ENCODE results near the gene DLX4.

Gene DLX4

GRCh38 chr17:49968405-49969133, 421 bp upstream of the DLX4 start:
- Histone ChIP-seq H3K27me3 (ENCODE audit: control insufficient read depth in 1 of 2, insufficient read depth in 2 of 2, low read length in 2 of 2) (peaks cover 93 to 98% of the 10 kb centered on the region in 2 donors), H3K36me3 (ENCODE audit: control insufficient read depth in 2 of 2, insufficient read depth in 2 of 2, low read length in 2 of 2) (no peaks in the 10 kb centered on the region), H3K27ac (ENCODE audit: low read length) (no peak overlapping the region), H3K4me3 (ENCODE audit: low read length in 2 of 2) (peak overlapping the region in 1 of 2 donors; percentile 62), H3K9me3 (ENCODE audit: control insufficient read depth in 2 of 2, low read length in 2 of 2) (peaks cover 0 to 2% of the 10 kb centered on the region in 2 donors), H3K9ac (ENCODE audit: low read length in 2 of 2) (no peak overlapping the region), H3K4me1 (ENCODE audit: control insufficient read depth, insufficient read depth, low read length) (peaks cover 52% of the 10 kb centered on the region)

GRCh38 chr17:49969795-49970389, 902 bp downstream of the DLX4 start:
- Histone ChIP-seq H3K27ac (ENCODE audit: low read length) (no peak overlapping the region), H3K4me3 (ENCODE audit: low read length in 2 of 2) (peak overlapping the region; percentile 36 to 62), H3K9me3 (ENCODE audit: control insufficient read depth in 2 of 2, low read length in 2 of 2) (no peaks in the 10 kb centered on the region), H3K27me3 (ENCODE audit: control insufficient read depth in 1 of 2, insufficient read depth in 2 of 2, low read length in 2 of 2) (peaks cover 91 to 94% of the 10 kb centered on the region in 2 donors), H3K9ac (ENCODE audit: low read length in 2 of 2) (no peak overlapping the region), H3K4me1 (ENCODE audit: control insufficient read depth, insufficient read depth, low read length) (peaks cover 47% of the 10 kb centered on the region), H3K36me3 (ENCODE audit: control insufficient read depth in 2 of 2, insufficient read depth in 2 of 2, low read length in 2 of 2) (no peaks in the 10 kb centered on the region)

DNA sequence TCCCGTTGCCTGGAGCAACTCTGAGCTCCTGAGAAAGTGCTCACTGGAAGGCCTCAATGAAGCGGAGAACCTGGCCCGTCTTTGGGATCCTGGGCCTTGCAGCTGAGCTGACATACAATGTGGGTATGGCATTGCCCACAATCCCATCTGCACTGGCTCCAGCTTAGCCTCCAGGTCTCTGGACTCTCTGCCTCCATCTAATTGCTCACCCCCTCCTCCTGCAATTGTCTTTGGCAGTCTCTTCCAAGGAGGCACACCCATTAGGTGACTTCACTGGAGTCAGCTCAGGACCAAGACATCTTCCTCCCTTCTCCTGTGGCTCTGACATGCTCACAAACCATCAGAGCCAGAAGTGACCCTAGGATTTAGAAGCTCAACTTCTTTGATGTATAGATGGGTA, 1.5 kb downstream of the DLX4 start:
- H3K9ac ChIP-seq (ENCODE audit: low read length in 2 of 2): no peak overlapping the region
- H3K36me3 ChIP-seq (ENCODE audit: control insufficient read depth in 2 of 2, insufficient read depth in 2 of 2, low read length in 2 of 2): no peaks in the 10 kb centered on the region
- peaks cover 41% of the 10 kb centered on the region for H3K4me1 ChIP-seq (ENCODE audit: control insufficient read depth, insufficient read depth, low read length)
- H3K4me3 ChIP-seq (ENCODE audit: low read length in 2 of 2): no peak overlapping the region
- peaks cover 88 to 90% of the 10 kb centered on the region in 2 donors for H3K27me3 ChIP-seq (ENCODE audit: control insufficient read depth in 1 of 2, insufficient read depth in 2 of 2, low read length in 2 of 2)
- H3K27ac ChIP-seq (ENCODE audit: low read length): no peak overlapping the region
- no peaks in the 10 kb centered on the region for H3K9me3 ChIP-seq (ENCODE audit: control insufficient read depth in 2 of 2, low read length in 2 of 2)

- no peak overlapping the region for H3K27ac ChIP-seq (ENCODE audit: low read length)
- no peaks in the 10 kb centered on the region for H3K9me3 ChIP-seq (ENCODE audit: control insufficient read depth in 2 of 2, low read length in 2 of 2)
- no peak overlapping the region for H3K4me3 ChIP-seq (ENCODE audit: low read length in 2 of 2)
- H3K27me3 ChIP-seq (ENCODE audit: control insufficient read depth in 1 of 2, insufficient read depth in 2 of 2, low read length in 2 of 2): peaks cover 82% of the 10 kb centered on the region in 2 donors
- peaks cover 41% of the 10 kb centered on the region for H3K4me1 ChIP-seq (ENCODE audit: control insufficient read depth, insufficient read depth, low read length)
- no peak overlapping the region for H3K9ac ChIP-seq (ENCODE audit: low read length in 2 of 2)
- H3K36me3 ChIP-seq (ENCODE audit: control insufficient read depth in 2 of 2, insufficient read depth in 2 of 2, low read length in 2 of 2): no peaks in the 10 kb centered on the region
Measured at GRCh38 chr17:49971199-49971847, 2.3 kb downstream of the DLX4 start.

DNA sequence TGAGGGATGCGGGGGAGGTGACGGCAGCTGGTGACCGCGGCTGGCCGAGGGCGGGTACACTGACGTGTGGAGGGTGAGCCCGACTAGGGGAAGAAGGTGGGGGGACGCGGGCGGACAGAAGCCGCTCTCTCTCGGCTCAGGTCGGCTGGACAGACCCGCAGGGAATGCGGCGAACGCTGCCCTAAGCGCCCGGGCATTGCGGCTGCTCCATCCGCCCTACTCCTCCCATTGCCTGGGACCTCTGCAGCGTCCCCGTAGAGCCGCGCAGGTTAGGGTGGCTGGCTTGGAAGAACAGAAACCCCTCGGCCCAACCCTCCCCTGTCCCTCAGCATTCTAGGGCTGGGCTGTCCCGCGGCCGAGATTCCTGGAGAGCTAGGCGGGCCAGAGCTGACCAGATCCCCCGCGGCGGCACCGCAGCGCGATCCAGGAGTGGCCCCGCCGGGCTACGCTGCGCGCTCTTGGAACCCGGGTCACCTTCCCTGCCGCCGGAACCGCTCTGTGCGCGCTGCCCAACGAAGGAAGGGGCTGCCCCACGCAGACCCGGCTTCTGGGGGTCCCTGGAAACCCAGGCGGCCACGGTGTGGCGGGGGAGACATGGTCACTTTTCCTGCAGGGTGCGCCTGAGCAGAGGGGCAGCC, 3.0 kb downstream of the DLX4 start:
- Histone ChIP-seq H3K27me3 (ENCODE audit: control insufficient read depth in 1 of 2, insufficient read depth in 2 of 2, low read length in 2 of 2) (peaks cover 80 to 82% of the 10 kb centered on the region in 2 donors), H3K4me3 (ENCODE audit: low read length in 2 of 2) (peak overlapping the region in 1 of 2 donors; percentile 29), H3K9ac (ENCODE audit: low read length in 2 of 2) (no peak overlapping the region), H3K27ac (ENCODE audit: low read length) (no peak overlapping the region), H3K36me3 (ENCODE audit: control insufficient read depth in 2 of 2, insufficient read depth in 2 of 2, low read length in 2 of 2) (no peaks in the 10 kb centered on the region), H3K9me3 (ENCODE audit: control insufficient read depth in 2 of 2, low read length in 2 of 2) (no peaks in the 10 kb centered on the region), H3K4me1 (ENCODE audit: control insufficient read depth, insufficient read depth, low read length) (peaks cover 41% of the 10 kb centered on the region)

DNA sequence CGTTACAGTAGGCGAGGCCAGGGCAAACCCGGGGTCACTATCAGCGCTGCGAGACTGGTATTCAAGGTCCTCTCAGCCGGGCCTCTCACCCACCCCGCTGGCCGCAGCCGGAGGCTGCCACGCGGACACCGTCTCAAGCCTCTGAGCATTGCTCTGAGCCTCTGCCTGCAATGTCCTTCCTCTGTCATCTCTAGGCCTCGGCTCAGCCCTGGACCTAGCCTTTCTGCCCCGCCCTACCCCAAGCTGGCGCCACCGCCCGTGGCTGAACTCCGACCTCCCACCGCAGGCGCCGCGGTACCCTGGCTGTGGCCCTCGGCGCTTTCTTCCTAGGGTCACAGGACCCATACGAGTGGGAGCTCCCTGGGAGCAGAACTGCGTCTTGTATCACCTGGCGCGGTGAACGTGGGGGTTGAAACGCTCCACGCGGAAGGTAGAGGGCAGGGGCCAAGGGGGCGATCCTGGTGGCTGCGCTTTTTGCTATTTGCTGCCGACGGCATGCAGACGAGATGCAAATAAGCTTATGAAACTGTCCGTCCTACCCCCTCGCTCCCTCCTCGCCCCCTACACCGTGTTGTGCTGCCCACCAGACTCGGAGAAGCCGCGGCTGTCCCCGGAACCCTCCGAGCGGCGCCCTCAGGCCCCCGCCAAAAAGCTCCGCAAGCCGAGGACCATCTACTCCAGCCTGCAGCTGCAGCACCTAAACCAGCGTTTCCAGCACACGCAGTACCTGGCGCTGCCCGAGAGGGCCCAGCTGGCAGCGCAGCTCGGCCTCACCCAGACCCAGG, 3.7 kb downstream of the DLX4 start:
- Histone ChIP-seq H3K4me3 (ENCODE audit: low read length in 2 of 2) (peak overlapping the region in 1 of 2 donors; percentile 29), H3K9me3 (ENCODE audit: control insufficient read depth in 2 of 2, low read length in 2 of 2) (no peaks in the 10 kb centered on the region), H3K36me3 (ENCODE audit: control insufficient read depth in 2 of 2, insufficient read depth in 2 of 2, low read length in 2 of 2) (no peaks in the 10 kb centered on the region), H3K27me3 (ENCODE audit: control insufficient read depth in 1 of 2, insufficient read depth in 2 of 2, low read length in 2 of 2) (peaks cover 75 to 80% of the 10 kb centered on the region in 2 donors), H3K4me1 (ENCODE audit: control insufficient read depth, insufficient read depth, low read length) (peaks cover 41% of the 10 kb centered on the region), H3K9ac (ENCODE audit: low read length in 2 of 2) (no peak overlapping the region), H3K27ac (ENCODE audit: low read length) (no peak overlapping the region)

DNA sequence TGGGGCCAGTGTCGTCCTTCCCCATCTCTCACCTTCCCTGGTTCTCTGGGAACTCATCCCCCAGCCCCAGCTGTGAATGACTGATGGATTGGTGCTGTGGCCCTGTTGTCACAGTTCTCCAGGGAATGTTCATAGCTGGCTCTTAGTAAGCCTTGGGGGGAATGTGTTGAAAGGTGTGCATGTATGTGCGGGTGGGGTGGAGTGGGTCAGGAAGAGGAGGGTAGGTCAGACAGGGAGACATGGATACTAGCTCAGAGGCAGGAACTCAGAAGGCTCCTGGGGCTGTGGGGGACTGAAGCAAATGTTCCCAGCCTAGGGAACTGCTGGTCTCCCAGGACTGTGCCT, 4.3 kb downstream of the DLX4 start:
- peaks cover 74 to 80% of the 10 kb centered on the region in 2 donors for H3K27me3 ChIP-seq (ENCODE audit: control insufficient read depth in 1 of 2, insufficient read depth in 2 of 2, low read length in 2 of 2)
- H3K4me1 ChIP-seq (ENCODE audit: control insufficient read depth, insufficient read depth, low read length): peaks cover 40% of the 10 kb centered on the region
- no peak overlapping the region for H3K4me3 ChIP-seq (ENCODE audit: low read length in 2 of 2)
- no peak overlapping the region for H3K9ac ChIP-seq (ENCODE audit: low read length in 2 of 2)
- no peak overlapping the region for H3K27ac ChIP-seq (ENCODE audit: low read length)
- no peaks in the 10 kb centered on the region for H3K9me3 ChIP-seq (ENCODE audit: control insufficient read depth in 2 of 2, low read length in 2 of 2)
- H3K36me3 ChIP-seq (ENCODE audit: control insufficient read depth in 2 of 2, insufficient read depth in 2 of 2, low read length in 2 of 2): no peaks in the 10 kb centered on the region

DNA sequence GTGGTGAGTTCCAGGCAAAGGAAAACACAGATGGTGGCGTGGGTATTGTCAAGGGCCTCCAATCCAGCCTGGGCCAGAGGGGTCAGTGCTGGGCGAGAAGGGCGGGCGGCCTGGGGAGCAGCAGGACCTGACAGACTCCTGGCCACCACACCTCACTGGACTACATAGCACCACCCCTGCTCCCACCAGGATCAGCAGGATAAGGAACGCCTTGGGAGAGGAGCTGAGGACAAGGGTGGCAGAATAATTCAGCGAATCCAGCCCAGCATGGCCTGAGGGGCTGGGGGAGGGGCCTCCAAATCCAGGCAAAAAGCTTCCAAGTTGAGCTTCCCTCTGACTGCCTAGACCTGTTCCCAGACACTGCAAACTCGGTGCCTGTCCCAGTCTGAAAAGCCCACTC, 6.5 kb downstream of the DLX4 start:
- Histone ChIP-seq H3K27me3 (ENCODE audit: control insufficient read depth in 1 of 2, insufficient read depth in 2 of 2, low read length in 2 of 2) (peaks cover 64 to 67% of the 10 kb centered on the region in 2 donors), H3K4me3 (ENCODE audit: low read length in 2 of 2) (no peak overlapping the region), H3K9me3 (ENCODE audit: control insufficient read depth in 2 of 2, low read length in 2 of 2) (no peaks in the 10 kb centered on the region), H3K36me3 (ENCODE audit: control insufficient read depth in 2 of 2, insufficient read depth in 2 of 2, low read length in 2 of 2) (no peaks in the 10 kb centered on the region), H3K9ac (ENCODE audit: low read length in 2 of 2) (no peak overlapping the region), H3K4me1 (ENCODE audit: control insufficient read depth, insufficient read depth, low read length) (peaks cover 21% of the 10 kb centered on the region), H3K27ac (ENCODE audit: low read length) (no peak overlapping the region)

GRCh38 chr17:49976163-49976827, 7.3 kb downstream of the DLX4 start:
- Histone ChIP-seq H3K4me3 (ENCODE audit: low read length in 2 of 2) (no peak overlapping the region), H3K27ac (ENCODE audit: low read length) (no peak overlapping the region), H3K9me3 (ENCODE audit: control insufficient read depth in 2 of 2, low read length in 2 of 2) (no peaks in the 10 kb centered on the region), H3K4me1 (ENCODE audit: control insufficient read depth, insufficient read depth, low read length) (peaks cover 17% of the 10 kb centered on the region), H3K9ac (ENCODE audit: low read length in 2 of 2) (no peak overlapping the region), H3K27me3 (ENCODE audit: control insufficient read depth in 1 of 2, insufficient read depth in 2 of 2, low read length in 2 of 2) (peaks cover 59 to 63% of the 10 kb centered on the region in 2 donors), H3K36me3 (ENCODE audit: control insufficient read depth in 2 of 2, insufficient read depth in 2 of 2, low read length in 2 of 2) (no peaks in the 10 kb centered on the region)

DNA sequence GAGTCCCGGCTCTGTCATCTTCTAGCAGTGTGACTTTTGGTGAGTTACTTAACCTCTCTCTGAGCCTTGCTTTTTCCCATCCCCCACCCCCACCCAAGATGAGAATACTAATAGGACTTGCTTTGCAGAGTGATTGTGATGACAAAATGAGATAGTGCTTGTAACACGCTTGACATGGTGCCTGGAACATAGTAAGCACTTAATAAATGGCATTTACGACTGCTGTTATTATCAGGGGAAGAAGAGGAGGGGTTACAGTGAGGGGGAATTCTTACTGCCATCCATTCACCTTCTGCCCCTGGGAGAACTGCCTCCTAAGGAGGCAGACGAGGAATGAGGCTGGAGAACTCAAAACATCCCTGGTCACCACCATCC, 7.8 kb downstream of the DLX4 start:
- no peak overlapping the region for H3K4me3 ChIP-seq (ENCODE audit: low read length in 2 of 2)
- no peak overlapping the region for H3K9ac ChIP-seq (ENCODE audit: low read length in 2 of 2)
- H3K27ac ChIP-seq (ENCODE audit: low read length): no peak overlapping the region
- no peaks in the 10 kb centered on the region for H3K9me3 ChIP-seq (ENCODE audit: control insufficient read depth in 2 of 2, low read length in 2 of 2)
- H3K27me3 ChIP-seq (ENCODE audit: control insufficient read depth in 1 of 2, insufficient read depth in 2 of 2, low read length in 2 of 2): peaks cover 54 to 58% of the 10 kb centered on the region in 2 donors
- peaks cover 11% of the 10 kb centered on the region for H3K4me1 ChIP-seq (ENCODE audit: control insufficient read depth, insufficient read depth, low read length)
- no peaks in the 10 kb centered on the region for H3K36me3 ChIP-seq (ENCODE audit: control insufficient read depth in 2 of 2, insufficient read depth in 2 of 2, low read length in 2 of 2)

Data from stomach smooth muscle (tissue), 2 donors.